Naive thymus-derived CD4-positive, alpha-beta T cell (primary cell): Measurements from ENCODE around the gene PLOD3. TPM values are rescaled to one million over a fixed set of nuclear protein-coding genes. Genes with fewer than 3 reads are reported as not detected.
A peak's percentile ranks its signal among the peaks of the same experiment; 100 is the strongest.
"Not testable (repeated sequence)": the region's sequence is repeated elsewhere in the genome, so short reads cannot be mapped to it uniquely, and the experiment has no call there.

Experiments used
- ATAC-seq: fragments of 150-1000 bp; cut with Tn5 transposase; 2 replicates; pipeline ENCODE4 v1.10.0; 2021; ENCODE audit warnings: mild to moderate bottlenecking, moderate library complexity
- CTCF ChIA-PET: fragments of 350-600 bp; sonication (Branson Sonifier 250); formaldehyde crosslinking; loops from one replicate; lab custom pipeline; 2021; ENCODE audit warnings: antibody characterized with exemption; lab: Charles Lee
- POLR2A ChIA-PET: fragments of 350-600 bp; sonication (Branson Sonifier 250); formaldehyde crosslinking; loops from one replicate; lab custom pipeline; 2021; ENCODE audit warnings: antibody characterized with exemption, inconsistent platforms; lab: Charles Lee
- DNase-seq, 9 donors: peaks; one replicate each; pipeline versions ENCODE4 v3.0.0 to v3.0.0-alpha.2; 2020 to 2022; ENCODE audit warnings: mixed read lengths in 1 of 9
- H3K27ac ChIP-seq: one replicate; pipeline ENCODE4 v1.7.0; 2013; ENCODE audit warnings: mild to moderate bottlenecking, low read depth, low read length, moderate library complexity
- H3K27me3 ChIP-seq, 2 donors: one replicate each; pipeline ENCODE4 v1.7.0; 2013; ENCODE audit warnings: low read length in 2 of 2, mild to moderate bottlenecking in 2 of 2, moderate library complexity in 2 of 2; ENCODE audit not compliant: control insufficient read depth in 2 of 2, insufficient read depth in 2 of 2
- H3K36me3 ChIP-seq, 3 experiments: 1 replicate in 2 of 3; 2 replicates in 1 of 3; pipeline ENCODE4 v1.7.0; 2013; ENCODE audit warnings: low read length in 3 of 3, mild to moderate bottlenecking in 3 of 3, moderate library complexity in 1 of 3; ENCODE audit not compliant: insufficient read depth in 3 of 3, control insufficient read depth in 2 of 3
- H3K4me1 ChIP-seq, 2 donors: one replicate each; pipeline ENCODE4 v1.7.0; 2013; ENCODE audit warnings: low read length in 2 of 2, mild to moderate bottlenecking in 2 of 2, moderate library complexity in 1 of 2; ENCODE audit not compliant: control insufficient read depth in 2 of 2, insufficient read depth in 2 of 2
- H3K4me3 ChIP-seq: 2 replicates; pipeline ENCODE4 v1.7.0; 2013; ENCODE audit warnings: mild to moderate bottlenecking, low read length
- H3K9me3 ChIP-seq, 3 experiments: 1 replicate in 2 of 3; 2 replicates in 1 of 3; pipeline ENCODE4 v1.7.0; 2013; ENCODE audit warnings: low read length in 3 of 3; ENCODE audit not compliant: control insufficient read depth in 2 of 3
- H3K27ac Mint-ChIP-seq, 9 donors: one replicate each; pipeline ENCODE4 v1.8.0; 2020 to 2022; ENCODE audit warnings: mixed read lengths in 9 of 9, mild to moderate bottlenecking in 8 of 9, moderate library complexity in 5 of 9, inconsistent platforms in 2 of 9
- H3K27me3 Mint-ChIP-seq, 5 donors: one replicate each; pipeline ENCODE4 v1.8.0; 2021 to 2022; ENCODE audit warnings: mixed read lengths in 5 of 5, mild to moderate bottlenecking in 1 of 5
- H3K36me3 Mint-ChIP-seq, 5 donors: one replicate each; pipeline ENCODE4 v1.8.0; 2020 to 2022; ENCODE audit warnings: mixed read lengths in 5 of 5, mild to moderate bottlenecking in 3 of 5, inconsistent platforms in 1 of 5
- H3K4me1 Mint-ChIP-seq, 7 donors: one replicate each; pipeline ENCODE4 v1.8.0; 2020 to 2022; ENCODE audit warnings: mixed read lengths in 7 of 7, mild to moderate bottlenecking in 3 of 7, inconsistent platforms in 1 of 7
- H3K4me3 Mint-ChIP-seq, 10 donors: one replicate each; pipeline ENCODE4 v1.8.0; 2020 to 2022; ENCODE audit warnings: mild to moderate bottlenecking in 10 of 10, mixed read lengths in 10 of 10, moderate library complexity in 6 of 10, inconsistent platforms in 2 of 10
- H3K9me3 Mint-ChIP-seq, 11 donors: one replicate each; pipeline ENCODE4 v1.8.0; 2020 to 2022; ENCODE audit warnings: mixed read lengths in 11 of 11, mild to moderate bottlenecking in 4 of 11, inconsistent platforms in 1 of 11, moderate library complexity in 1 of 11
- intact Hi-C, 2 donors: fragments of 100-400 bp; cut with micrococcal nuclease; formaldehyde crosslinking; loops; one replicate each; pipeline ENCODE4 v1.15.1; 2023
- polyA plus RNA-seq, 2 donors: library from polyadenylated mRNA; unstranded; fragments of 300-500 nt; fragmentation: Illumina TruSeq; gene quantifications; one replicate each; pipeline ENCODE4 v1.2.3, GENCODE V29; 2021
- total RNA-seq, 6 experiments: library from RNA in 5 of 6; stranded (reverse) in 5 of 6; gene quantifications; 1 replicate in 5 of 6; 2 replicates in 1 of 6; pipeline ENCODE4 v1.2.3 and lab custom pipeline; 2021 to 2026

Gene PLOD3
- total RNA-seq (10 to 100 TPM; 18.5 to 88.4 (median 44.2) TPM), polyA plus RNA-seq (10 to 100 TPM; 15.7 to 25.4 TPM), total RNA-seq (lab: John Stamatoyannopoulos, UW) (17.0 reads per million, percentile 47 among the genes with 10 or more reads in this experiment)

GRCh38 chr7:101217388-101218235, at the start of gene PLOD3, which contains the start of gene ZNHIT1:
Gene PLOD3 (minus strand): TSS chr7:101217581. CDS start chr7:101217274, 307 bp downstream.
Gene ZNHIT1 (plus strand): TSS chr7:101218165. CDS start chr7:101218196, 31 bp downstream.
- peaks cover 27 to 54% (median 46%) of the 10 kb centered on the region in 7 donors for H3K4me1 Mint-ChIP-seq
- POLR2A ChIA-PET, result interaction anchor here (0.5 to 3.2 kb wide), 17 partner anchors 9 to 1835 kb away, joined by 3 to 61 read pairs (median 5); partner anchors contain the start of genes FBXO24, FIS1, IFT22 and LRCH4
- peak; percentile 86 to 97 (median 94) for DNase-seq
- peak within 1 kb of the TSS; percentile 70 for H3K4me3 ChIP-seq
- no peaks in the 10 kb centered on the region for H3K27me3 ChIP-seq
- peak within 1 kb of the TSS; percentile 89 to 97 (median 96) for H3K4me3 Mint-ChIP-seq
- H3K27me3 Mint-ChIP-seq, result no peaks in the 10 kb centered on the region
- ATAC-seq, result peak; percentile 85
- H3K9me3 Mint-ChIP-seq, result no peaks in the 10 kb centered on the region
- peak within 1 kb of the TSS; percentile 88 to 96 (median 93) for H3K27ac Mint-ChIP-seq
- peaks cover 15% of the 10 kb centered on the region in 2 donors for H3K4me1 ChIP-seq
- intact Hi-C loops, result loop anchor here (1.0 to 5.0 kb wide), 11 partner anchors 27 to 1145 kb away; partner anchors contain the start of genes AP1S1 (in 2 of the 2), IFT22 (in 2 of the 2), VGF (in 2 of the 2) and MEPCE (in 1 of the 2)
- H3K27ac ChIP-seq, result peak within 1 kb of the TSS; percentile 87
- CTCF ChIA-PET, result interaction anchor here (1.1 to 3.5 kb wide), 5 partner anchors 13 to 134 kb away, joined by 3 to 30 read pairs (median 7); partner anchors contain the start of gene FIS1
- no peaks in the 10 kb centered on the region for H3K9me3 ChIP-seq
- H3K36me3 ChIP-seq, result peaks cover 0 to 25% (median 0%) of the 10 kb centered on the region in 3 experiments
- H3K36me3 Mint-ChIP-seq, result peaks cover 0 to 19% (median 0%) of the 10 kb centered on the region in 5 donors

GRCh38 chr7:101265622-101266516, 48.5 kb upstream of the PLOD3 start:
- H3K4me3 Mint-ChIP-seq, result no peak overlapping the region
- no peak overlapping the region for H3K27ac Mint-ChIP-seq
- POLR2A ChIA-PET, result no interaction called here
- peaks cover 0 to 12% (median 4%) of the 10 kb centered on the region in 5 donors for H3K27me3 Mint-ChIP-seq
- intact Hi-C loops, result no loop called here
- no peaks in the 10 kb centered on the region for H3K9me3 Mint-ChIP-seq
- ATAC-seq (no peak), DNase-seq (no peak)
- H3K36me3 Mint-ChIP-seq, result no peaks in the 10 kb centered on the region
- H3K27me3 ChIP-seq, result no peaks in the 10 kb centered on the region
- H3K4me3 ChIP-seq, result no peak overlapping the region
- CTCF ChIA-PET, result no interaction called here
- H3K36me3 ChIP-seq, result no peaks in the 10 kb centered on the region
- no peaks in the 10 kb centered on the region for H3K9me3 ChIP-seq
- H3K27ac ChIP-seq, result no peak overlapping the region
- H3K4me1 ChIP-seq, result no peaks in the 10 kb centered on the region
- H3K4me1 Mint-ChIP-seq, result no peaks in the 10 kb centered on the region

- DNase-seq, H3K4me1 Mint-ChIP-seq, ATAC-seq, H3K27me3 Mint-ChIP-seq, H3K27ac Mint-ChIP-seq, H3K4me1 ChIP-seq, H3K9me3 ChIP-seq, H3K36me3 Mint-ChIP-seq, H3K4me3 Mint-ChIP-seq, H3K27ac ChIP-seq, H3K9me3 Mint-ChIP-seq, CTCF ChIA-PET, POLR2A ChIA-PET, H3K4me3 ChIP-seq, H3K27me3 ChIP-seq, intact Hi-C loops, H3K36me3 ChIP-seq: not testable (repeated sequence)
Observed at GRCh38 chr7:101264102-101264706, 46.8 kb upstream of the PLOD3 start.

GRCh38 chr7:101258243-101258731, 40.9 kb upstream of the PLOD3 start:
- Mint-ChIP-seq H3K27ac (no peak overlapping the region), H3K4me1 (no peaks in the 10 kb centered on the region), H3K27me3 (peaks cover 0 to 6% (median 0%) of the 10 kb centered on the region in 5 donors), H3K4me3 (no peak overlapping the region), H3K36me3 (no peaks in the 10 kb centered on the region), H3K9me3 (no peaks in the 10 kb centered on the region)
- Histone ChIP-seq H3K4me1 (no peaks in the 10 kb centered on the region), H3K9me3 (no peaks in the 10 kb centered on the region), H3K36me3 (no peaks in the 10 kb centered on the region), H3K27ac (no peak overlapping the region), H3K27me3 (no peaks in the 10 kb centered on the region), H3K4me3 (no peak overlapping the region)
- ChIA-PET CTCF (interaction anchor here (0.7 kb wide), 1 partner anchor 276 kb away, joined by 4 read pairs; no protein-coding TSS in a partner anchor), POLR2A (interaction anchor here (0.7 kb wide), 1 partner anchor 11 kb away, joined by 3 read pairs; no protein-coding TSS in a partner anchor)
- ATAC-seq, result no peak
- no peak for DNase-seq
- intact Hi-C loops, result no loop called here

GRCh38 chr7:101255796-101256195, 38.4 kb upstream of the PLOD3 start:
- intact Hi-C loops, result no loop called here
- Mint-ChIP-seq H3K9me3 (no peaks in the 10 kb centered on the region), H3K27me3 (peaks cover 0 to 6% (median 0%) of the 10 kb centered on the region in 5 donors), H3K36me3 (peaks cover 5 to 7% (median 5%) of the 10 kb centered on the region in 5 donors), H3K4me1 (peaks cover 13 to 18% (median 16%) of the 10 kb centered on the region in 7 donors), H3K4me3 (no peak overlapping the region), H3K27ac (no peak overlapping the region)
- ATAC-seq (no peak), DNase-seq (no peak)
- Histone ChIP-seq H3K27me3 (no peaks in the 10 kb centered on the region), H3K4me3 (no peak overlapping the region), H3K4me1 (peaks cover 7 to 8% of the 10 kb centered on the region in 2 donors), H3K9me3 (no peaks in the 10 kb centered on the region), H3K36me3 (peaks cover 0 to 5% (median 0%) of the 10 kb centered on the region in 3 experiments), H3K27ac (no peak overlapping the region)
- ChIA-PET CTCF (interaction anchor here (4.6 kb wide), 1 partner anchor 12 kb away, joined by 23 read pairs; the partner anchor contains the start of gene FIS1), POLR2A (interaction anchor here (0.7 to 1.0 kb wide), 2 partner anchors 11 to 12 kb away, joined by 3 to 4 read pairs; partner anchors contain the start of gene FIS1)
